Thyroid gland (tissue), 4 donors: Measurements from ENCODE around the gene LILRB2. TPM values are rescaled to one million over a fixed set of nuclear protein-coding genes. Genes with fewer than 3 reads are reported as not detected.
"Not testable (repeated sequence)": the region's sequence is repeated elsewhere in the genome, so short reads cannot be mapped to it uniquely, and the experiment has no call there.

Source experiments
- DNase-seq, 2 donors: peaks; one replicate each; pipeline ENCODE4 v3.0.0-alpha.2; 2019
- H3K27ac ChIP-seq, 3 donors: fragments of 200-600 bp; sonication (generic); 1 replicate in 2 of 3; 2 replicates in 1 of 3; pipeline ENCODE4 v1.5.1; 2016 to 2019; ENCODE audit warnings: mild to moderate bottlenecking in 1 of 3, moderate library complexity in 1 of 3
- H3K27me3 ChIP-seq: fragments of 200-600 bp; sonication (generic); one replicate; pipeline ENCODE4 v1.5.1; 2019
- H3K36me3 ChIP-seq, 2 donors: fragments of 200-600 bp; sonication (generic); one replicate each; pipeline ENCODE4 v1.5.1; 2016 to 2019
- H3K4me1 ChIP-seq, 2 donors: fragments of 200-600 bp; sonication (generic); one replicate each; pipeline ENCODE4 v1.5.1; 2017 to 2019
- H3K4me3 ChIP-seq, 3 donors: fragments of 200-600 bp; sonication (generic); replicated peaks in 1 of 3; 1 replicate in 2 of 3; 2 replicates in 1 of 3; pipeline ENCODE4 v1.5.1; 2016; ENCODE audit warnings: mild to moderate bottlenecking in 1 of 3
- H3K9me3 ChIP-seq: fragments of 200-600 bp; sonication (generic); one replicate; pipeline ENCODE4 v1.5.1; 2017
- CTCF ChIP-seq, 6 experiments: fragments of 200-600 bp in 3 of 6; fragments of 450-650 bp in 3 of 6; sonication (generic) in 3 of 6; IDR thresholded peaks; one replicate each; pipeline ENCODE4 v1.5.1; 2016 to 2019; ENCODE audit warnings: antibody characterized with exemption in 6 of 6, mild to moderate bottlenecking in 2 of 6, inconsistent platforms in 1 of 6, moderate library complexity in 1 of 6
- POLR2A ChIP-seq, 2 donors: fragments of 450-650 bp; IDR thresholded peaks; one replicate each; pipeline ENCODE4 v1.6.1; 2017; ENCODE audit warnings: antibody characterized with exemption in 2 of 2, mild to moderate bottlenecking in 2 of 2, moderate library complexity in 1 of 2
- WGBS, 2 donors: methylation state at CpG; one replicate each; pipeline ENCODE4 v1.1.5; 2017; 5-methylcytosine and 5-hydroxymethylcytosine counted together
- intact Hi-C: fragments of 100-400 bp; cut with DNase I; formaldehyde crosslinking; loops from one replicate; pipeline ENCODE4 v1.15.1; 2023
- total RNA-seq, 4 donors: library from RNA; depleted of rRNA; stranded (reverse); fragments of >200 nt; gene quantifications; one replicate each; pipeline ENCODE4 v1.2.3, GENCODE V29; 2016

LILRB2 gene
- total RNA-seq, 4 donors from 2014 or later: 0.67 to 2.0 (median 1.1) TPM

- Histone ChIP-seq H3K36me3 (no peaks in the 10 kb centered on the region), H3K9me3 (no peaks in the 10 kb centered on the region), H3K27me3 (no peaks in the 10 kb centered on the region), H3K4me3 (no peak overlapping the region), H3K27ac (no peak overlapping the region), H3K4me1 (no peaks in the 10 kb centered on the region)
- 18 to 19% methylated on average over 3 of the region's 3 CpGs for WGBS, 2 donors
- TF ChIP-seq CTCF (IDR thresholded peaks at IDR 0.05): no peak
- no peak for TF ChIP-seq POLR2A (IDR thresholded peaks at IDR 0.05)
- intact Hi-C loops: no loop called here
- no peak for DNase-seq
Measured at GRCh38 chr19:54324071-54324470, 43.2 kb upstream of the LILRB2 start.

- intact Hi-C loops, H3K4me3 ChIP-seq, DNase-seq, H3K36me3 ChIP-seq, H3K9me3 ChIP-seq, H3K27ac ChIP-seq, H3K4me1 ChIP-seq, H3K27me3 ChIP-seq: not testable (repeated sequence)
- 10% methylated on average over 10 of the region's 13 CpGs; no CpG with 5 or more reads in 1 of the 2 donors for WGBS, 2 donors
Measured at GRCh38 chr19:54322934-54323333, 42.0 kb upstream of the LILRB2 start.

- WGBS, 2 donors: 94 to 95% methylated on average over 10 to 12 of the region's 13 CpGs
- H3K27me3 ChIP-seq, H3K27ac ChIP-seq, H3K9me3 ChIP-seq, H3K4me1 ChIP-seq, intact Hi-C loops, H3K4me3 ChIP-seq, DNase-seq, H3K36me3 ChIP-seq: not testable (repeated sequence)
Measured at GRCh38 chr19:54322295-54322694, 41.4 kb upstream of the LILRB2 start.

GRCh38 chr19:54319892-54320670, 39.2 kb upstream of the LILRB2 start:
- Histone ChIP-seq H3K27me3 (no peaks in the 10 kb centered on the region), H3K9me3 (no peaks in the 10 kb centered on the region), H3K4me3 (no peak overlapping the region), H3K27ac (no peak overlapping the region), H3K36me3 (no peaks in the 10 kb centered on the region), H3K4me1 (no peaks in the 10 kb centered on the region)
- intact Hi-C loops: no loop called here
- TF ChIP-seq POLR2A (IDR thresholded peaks at IDR 0.05) (no peak), CTCF (IDR thresholded peaks at IDR 0.05) (no peak)
- 85% methylated on average over 14 of the region's 14 CpGs for WGBS, 2 donors
- no peak for DNase-seq

- intact Hi-C loops: no loop called here
- no peaks in the 10 kb centered on the region for H3K36me3 ChIP-seq
- WGBS, 2 donors: 79 to 86% methylated on average over 7 of the region's 7 CpGs
- H3K9me3 ChIP-seq: no peaks in the 10 kb centered on the region
- no peak overlapping the region for H3K27ac ChIP-seq
- no peaks in the 10 kb centered on the region for H3K27me3 ChIP-seq
- TF ChIP-seq CTCF (IDR thresholded peaks at IDR 0.05): no peak
- TF ChIP-seq POLR2A (IDR thresholded peaks at IDR 0.05): no peak
- H3K4me3 ChIP-seq: no peak overlapping the region
- DNase-seq: no peak
- H3K4me1 ChIP-seq: no peaks in the 10 kb centered on the region
Measured at GRCh38 chr19:54319049-54319448, 38.1 kb upstream of the LILRB2 start.

GRCh38 chr19:54317965-54318240, 37.0 kb upstream of the LILRB2 start:
- DNase-seq: no peak
- H3K36me3 ChIP-seq: no peaks in the 10 kb centered on the region
- WGBS, 2 donors: 88 to 96% methylated on average over 7 to 9 of the region's 9 CpGs
- intact Hi-C loops: no loop called here
- H3K9me3 ChIP-seq: no peaks in the 10 kb centered on the region
- no peaks in the 10 kb centered on the region for H3K4me1 ChIP-seq
- TF ChIP-seq POLR2A (IDR thresholded peaks at IDR 0.05): no peak
- no peak for TF ChIP-seq CTCF (IDR thresholded peaks at IDR 0.05)
- no peaks in the 10 kb centered on the region for H3K27me3 ChIP-seq
- no peak overlapping the region for H3K4me3 ChIP-seq
- no peak overlapping the region for H3K27ac ChIP-seq
